DMS153 (cell line): ENCODE data around the gene CCM2.

ENCODE experiments used
- DNase-seq: peaks from one replicate; lab custom pipeline; 2025; lab: John Stamatoyannopoulos, UW

The CCM2 gene

GRCh38 chr7:44969049-44969700 is 30.8 kb upstream of the CCM2 start:
- DNase-seq = no peak

- DNase-seq = peak; percentile 62
Observed at GRCh38 chr7:44969701-44970522, 30.1 kb upstream of the CCM2 start.

GRCh38 chr7:44970523-44971051 is 29.4 kb upstream of the CCM2 start:
- DNase-seq = no peak

GRCh38 chr7:44971188-44971901 is 28.7 kb upstream of the CCM2 start:
- DNase-seq = no peak

GRCh38 chr7:44971902-44972441 is 28.0 kb upstream of the CCM2 start:
- DNase-seq = peak; percentile 80

GRCh38 chr7:44972562-44972961 is 27.4 kb upstream of the CCM2 start:
- DNase-seq = no peak

- DNase-seq = peak; percentile 35
Observed at GRCh38 chr7:44973610-44974401, 26.2 kb upstream of the CCM2 start.

- no peak for DNase-seq
Observed at GRCh38 chr7:44974549-44974948, 25.5 kb upstream of the CCM2 start.

GRCh38 chr7:44975331-44976039 is 24.5 kb upstream of the CCM2 start:
- no peak for DNase-seq

- no peak for DNase-seq
Observed at GRCh38 chr7:44976040-44976745, 23.8 kb upstream of the CCM2 start.

GRCh38 chr7:44976746-44977196 is 23.2 kb upstream of the CCM2 start:
- no peak for DNase-seq

- DNase-seq = no peak
Observed at GRCh38 chr7:44977304-44977958, 22.6 kb upstream of the CCM2 start.

- peak; percentile 77 for DNase-seq
Observed at GRCh38 chr7:44977959-44978335, 22.1 kb upstream of the CCM2 start.

- no peak for DNase-seq
Observed at GRCh38 chr7:44978511-44979366, 21.3 kb upstream of the CCM2 start, which contains the start of gene MYO1G. MYO1G (minus strand) TSS chr7:44979015; CDS start chr7:44978961, 54 bp downstream.

GRCh38 chr7:44979481-44980392 is 20.3 kb upstream of the CCM2 start:
- DNase-seq = no peak

- no peak for DNase-seq
Observed at GRCh38 chr7:44980393-44981034, 19.5 kb upstream of the CCM2 start.
